GM19193 (cell line): ENCODE data around the gene WNK1.

Experiments
- POLR2A ChIP-seq: IDR thresholded peaks from 4 replicates; pipeline ENCODE4 v1.6.1; 2011; ENCODE audit not compliant: insufficient read depth, insufficient read length; ENCODE audit errors: extremely low read depth

Gene WNK1

DNA sequence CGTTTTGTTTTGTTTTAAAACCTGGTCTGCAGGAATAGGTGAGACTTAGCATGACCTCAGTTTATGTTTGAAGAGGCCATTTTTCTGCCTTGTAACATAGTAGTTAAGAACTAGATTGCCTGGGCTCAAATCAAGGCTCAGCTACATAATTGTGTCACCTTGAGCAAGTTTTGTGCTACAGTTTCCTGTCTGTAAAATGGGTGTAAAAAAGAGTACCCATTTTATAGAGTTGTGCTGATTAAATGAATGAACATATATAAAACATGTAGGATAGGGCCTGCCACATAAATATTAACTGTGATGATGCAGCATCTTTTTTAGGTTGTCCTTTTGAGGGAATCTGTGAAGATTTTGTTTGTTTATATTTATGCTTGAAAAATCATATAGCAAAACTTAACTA lies 7.2 kb downstream of the WNK1 start:
- no peak for TF ChIP-seq POLR2A

GRCh38 chr12:761256-761655 lies 8.9 kb downstream of the WNK1 start:
- TF ChIP-seq POLR2A: no peak

DNA sequence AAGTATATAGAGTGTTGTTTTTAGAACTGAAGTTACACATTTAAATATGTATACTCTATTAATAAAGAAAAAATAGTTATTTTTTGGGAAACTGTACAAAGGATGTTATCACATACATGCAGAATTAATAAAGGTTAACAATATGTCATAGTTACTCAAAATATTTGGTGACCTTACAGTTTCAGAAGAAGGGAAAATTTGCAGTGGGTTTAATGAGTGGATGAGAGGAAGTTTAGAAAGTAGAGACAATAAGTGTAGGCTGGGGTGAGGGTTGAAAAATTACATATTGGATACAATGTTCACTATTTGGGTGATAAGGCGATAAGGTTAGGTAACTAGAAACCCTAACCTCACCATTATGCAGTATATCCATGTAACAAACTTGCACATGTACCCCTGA lies 13.5 kb downstream of the WNK1 start:
- TF ChIP-seq POLR2A: no peak

- TF ChIP-seq POLR2A: no peak
Measured at GRCh38 chr12:768434-768833, 16.1 kb downstream of the WNK1 start.

DNA sequence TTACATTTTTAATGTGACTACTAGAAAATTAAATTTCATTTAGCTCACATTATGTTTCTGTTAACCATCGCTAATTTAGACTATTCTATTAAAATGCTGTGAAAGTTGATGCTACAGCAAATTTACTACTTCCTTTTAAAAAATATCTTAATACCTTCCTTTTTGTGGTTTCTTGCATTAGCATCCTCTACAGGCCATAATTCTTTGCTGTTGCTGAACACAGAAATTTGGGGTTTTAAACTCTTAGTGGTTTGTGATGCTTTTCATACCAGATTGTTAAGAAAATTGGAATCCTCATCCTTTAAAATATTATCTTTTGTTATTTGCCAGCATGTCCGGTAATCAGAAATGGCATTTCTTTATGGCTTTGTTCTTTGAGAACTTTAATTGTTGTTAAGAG lies 18.1 kb downstream of the WNK1 start:
- no peak for TF ChIP-seq POLR2A

- TF ChIP-seq POLR2A: no peak
Measured at GRCh38 chr12:772056-772697, 19.8 kb downstream of the WNK1 start.

DNA sequence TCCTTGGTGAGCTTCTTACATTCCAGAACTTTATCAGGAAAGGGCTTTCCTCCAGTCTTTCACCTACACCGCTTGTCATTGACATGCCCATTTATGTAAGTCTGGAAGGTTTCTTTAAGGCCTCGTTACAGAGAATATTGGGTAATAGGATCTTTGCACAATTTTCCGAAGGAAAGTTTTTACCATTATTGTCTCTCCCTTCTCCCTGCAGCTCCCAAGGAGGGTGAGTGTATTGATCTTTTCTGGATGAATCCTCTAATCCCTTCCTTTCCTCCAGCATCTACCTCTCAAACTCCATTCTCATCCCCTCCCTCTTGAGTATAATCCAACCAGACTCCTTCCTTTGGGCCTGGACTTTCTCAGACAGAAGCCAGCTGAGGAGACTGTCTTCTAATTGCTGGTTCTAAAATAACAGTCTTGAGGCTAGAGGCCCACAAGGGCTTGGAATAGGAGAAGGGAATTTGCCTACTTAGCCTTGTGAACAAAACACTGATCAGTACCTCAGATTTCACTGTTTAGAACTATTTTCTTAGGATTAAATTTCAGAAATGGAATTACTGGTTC lies 21.8 kb downstream of the WNK1 start:
- TF ChIP-seq POLR2A: no peak

- TF ChIP-seq POLR2A: no peak
Measured at GRCh38 chr12:777550-778047, 25.2 kb downstream of the WNK1 start.

DNA sequence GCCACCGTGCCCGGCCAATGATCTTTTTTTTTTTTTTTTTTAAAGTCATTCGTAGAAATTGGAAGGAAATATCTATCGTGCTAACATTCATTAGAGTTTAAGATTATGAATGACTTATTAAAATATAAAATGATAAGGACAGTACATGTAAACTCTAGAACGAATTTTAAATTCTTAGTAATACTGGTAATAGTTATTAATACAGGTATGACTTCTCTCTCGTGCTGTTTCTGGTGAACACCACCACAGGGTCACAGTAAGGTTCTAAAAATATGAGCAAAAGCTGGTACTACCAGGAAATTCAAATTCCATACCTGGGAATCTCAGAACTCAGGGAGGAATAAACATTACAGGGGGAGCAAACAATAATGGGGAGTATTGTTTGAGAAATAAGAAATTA lies 26.2 kb downstream of the WNK1 start:
- no peak for TF ChIP-seq POLR2A

GRCh38 chr12:779745-780734 lies 27.7 kb downstream of the WNK1 start:
- TF ChIP-seq POLR2A: no peak

- TF ChIP-seq POLR2A: no peak
Measured at GRCh38 chr12:780750-781379, 28.5 kb downstream of the WNK1 start.

GRCh38 chr12:785706-786105 lies 33.3 kb downstream of the WNK1 start:
- TF ChIP-seq POLR2A: no peak

- no peak for TF ChIP-seq POLR2A
Measured at GRCh38 chr12:788288-788687, 35.9 kb downstream of the WNK1 start.

DNA sequence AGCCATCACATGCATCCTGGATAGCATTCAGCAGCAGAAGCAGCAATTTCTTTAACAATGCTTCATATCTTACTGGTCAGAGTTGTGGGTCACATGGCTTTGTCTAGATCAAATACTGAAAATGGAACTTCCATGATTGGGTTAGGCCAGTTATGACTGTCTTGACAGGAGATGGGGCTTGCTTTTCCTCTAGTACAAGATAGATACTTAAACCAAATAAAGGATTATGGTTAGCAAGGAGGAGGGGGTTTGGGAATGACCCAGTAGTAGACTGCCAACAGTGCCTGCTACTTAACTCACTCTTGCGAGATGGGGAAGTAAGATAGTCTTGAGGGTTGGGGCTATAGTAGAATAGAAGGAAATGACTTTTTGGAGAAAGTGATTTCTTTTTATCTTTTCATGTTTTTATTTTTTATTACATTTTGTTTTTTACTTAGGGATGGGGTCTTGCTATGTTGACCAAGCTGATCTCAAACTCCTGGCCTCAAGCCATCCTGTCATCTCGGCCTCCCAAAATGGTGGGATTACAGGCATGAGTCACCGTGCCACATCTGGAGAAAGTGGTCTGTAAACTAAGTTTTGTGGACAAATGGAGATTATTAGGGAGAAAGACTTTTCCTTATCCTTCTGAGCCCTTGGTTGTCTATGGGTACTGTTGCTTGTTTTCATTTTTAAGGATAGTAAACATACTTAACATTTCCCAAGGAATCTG lies 37.6 kb downstream of the WNK1 start:
- no peak for TF ChIP-seq POLR2A

DNA sequence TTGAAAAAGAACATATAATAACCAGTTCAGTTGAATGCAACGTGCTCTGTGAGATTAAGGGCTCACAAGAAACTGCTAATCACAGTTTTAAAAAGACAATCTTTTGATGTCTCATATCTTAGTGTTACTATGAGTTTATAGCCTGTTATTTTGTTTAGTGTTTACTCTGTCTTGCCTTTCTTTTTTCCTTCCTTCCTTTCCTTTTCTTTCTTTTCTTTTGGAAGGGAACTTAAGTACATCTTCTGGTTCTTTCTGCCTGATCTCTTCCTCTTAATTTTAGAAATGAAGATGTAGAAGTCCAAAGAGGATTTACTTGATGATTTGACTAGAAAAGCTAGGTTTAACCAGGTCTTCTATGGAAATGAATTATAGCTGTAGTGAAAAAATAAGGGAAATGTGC lies 38.2 kb downstream of the WNK1 start:
- no peak for TF ChIP-seq POLR2A

DNA sequence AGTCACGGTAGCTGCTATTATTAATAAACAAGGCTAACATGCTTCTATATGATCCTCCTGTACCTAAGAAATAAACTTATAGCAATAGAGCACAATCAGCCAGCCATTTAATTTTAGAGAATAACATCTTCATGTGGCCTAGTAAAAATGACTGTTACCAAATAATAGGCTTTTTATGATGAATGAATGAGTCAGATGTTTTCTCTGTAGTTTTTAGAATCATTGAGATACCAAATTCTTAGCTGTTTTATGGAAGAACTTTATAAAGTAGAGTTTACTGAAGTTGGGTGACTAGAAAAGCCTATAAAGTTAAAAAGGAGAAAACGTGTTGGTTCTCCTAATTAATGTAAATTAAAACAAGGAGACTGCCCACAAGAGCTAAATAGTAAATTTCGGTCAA lies 40.7 kb downstream of the WNK1 start:
- no peak for TF ChIP-seq POLR2A
